K562 (cell line): ENCODE results near the gene ACTL10. TPM values are rescaled to one million over a fixed set of nuclear protein-coding genes. Genes with fewer than 3 reads are reported as not detected.

Experiments used
- CBX8 ChIP-seq: fragments of 200-600 bp; sonication (generic); IDR thresholded peaks from 2 replicates; pipeline ENCODE4 v1.6.1; 2012; ENCODE audit warnings: borderline replicate concordance, mixed run types, low read depth, mild to moderate bottlenecking, moderate library complexity, mixed read lengths, low read length, control low read depth, inconsistent platforms; ENCODE audit not compliant: poor library complexity, severe bottlenecking; ENCODE audit errors: extremely low read depth
- FIP1L1 ChIP-seq: fragments of 200-400 bp; formaldehyde crosslinking; IDR thresholded peaks from 2 replicates; pipeline ENCODE4 v1.6.1; 2018; ENCODE audit warnings: mild to moderate bottlenecking, low read depth, low read length; ENCODE audit not compliant: poor library complexity, severe bottlenecking
- FOXJ2 ChIP-seq: fragments of 200-800 bp; sonication (Bioruptor generic); IDR thresholded peaks from 2 replicates; pipeline ENCODE4 v1.6.1; 2016; ENCODE audit warnings: missing genetic modification characterization, missing compliant biosample characterization
- ILK ChIP-seq: fragments of 450-650 bp; IDR thresholded peaks from 2 replicates; pipeline ENCODE4 v1.6.1; 2016; ENCODE audit warnings: missing genetic modification characterization, low read depth, mild to moderate bottlenecking, missing compliant biosample characterization, moderate library complexity, borderline replicate concordance
- KLF13 ChIP-seq: fragments of 450-650 bp; IDR thresholded peaks from 2 replicates; pipeline ENCODE4 v1.6.1; 2016; ENCODE audit warnings: missing genetic modification characterization, low read depth, mild to moderate bottlenecking, missing compliant biosample characterization, moderate library complexity, borderline replicate concordance
- RAD51 ChIP-seq: fragments of 450-650 bp; IDR thresholded peaks from 2 replicates; pipeline ENCODE4 v1.7.1; 2016; ENCODE audit warnings: low read depth, mild to moderate bottlenecking, borderline replicate concordance
- ZNF561 ChIP-seq: fragments of 450-650 bp; formaldehyde crosslinking; conservative IDR thresholded peaks from 2 replicates; pipeline ENCODE4 v1.4.0; 2020; ENCODE audit warnings: mild to moderate bottlenecking, moderate library complexity
- ZNF668 ChIP-seq: fragments of 250-450 bp; sonication (Bioruptor Pico); IDR thresholded peaks from 2 replicates; pipeline ENCODE4 v1.8.0; 2022; ENCODE audit warnings: mild to moderate bottlenecking, inconsistent platforms
- ZNF766 ChIP-seq: fragments of 200-800 bp; sonication (Bioruptor generic); conservative IDR thresholded peaks from 2 replicates; pipeline ENCODE4 v1.6.1; 2016; ENCODE audit warnings: missing genetic modification characterization, missing compliant biosample characterization
- polyA plus RNA-seq, 8 experiments: library from polyadenylated mRNA; depleted of rRNA in 4 of 8; stranded (reverse) in 5 of 8; unstranded in 3 of 8; fragments of >200 nt; fragmentation: Nextera tagmentation in 2 of 8; fragmentation: Illumina TruSeq in 1 of 8; extraction: Ambion mirVana in 2 of 8; extraction: Trizol in 1 of 8; gene quantifications; 2 replicates each; pipeline versions ENCODE4 v1.2.1 to v1.2.3, GENCODE V29; 2011 to 2014; ENCODE audit warnings: inconsistent platforms in 1 of 8, missing spikeins in 1 of 8
- total RNA-seq, 7 experiments: library from RNA; depleted of rRNA in 6 of 7; stranded (reverse); fragments of >200 nt in 6 of 7; fragmentation: Illumina TruSeq in 2 of 7; extraction: Trizol in 2 of 7; gene quantifications; 2 replicates each; pipeline versions ENCODE4 v1.2.1 to v1.2.3, GENCODE V29; 2011 to 2021; ENCODE audit warnings: low replicate concordance in 1 of 7
- TF ChIP-seq, protein P1 (sequence below), 2 experiments: fragments of 450-650 bp; formaldehyde crosslinking in 1 of 2; IDR thresholded peaks; 2 replicates each; pipeline versions ENCODE4 v1.4.0 to v1.6.1; 2014 to 2020; ENCODE audit warnings: mild to moderate bottlenecking in 2 of 2, borderline replicate concordance in 1 of 2, low read depth in 1 of 2
- TF ChIP-seq, protein P2 (sequence below): fragments of 250-450 bp; sonication (Bioruptor Pico); IDR thresholded peaks from 2 replicates; pipeline ENCODE4 v1.8.0; 2022; ENCODE audit warnings: inconsistent platforms
- TF ChIP-seq, protein P3 (sequence below): fragments of 450-650 bp; IDR thresholded peaks from 2 replicates; pipeline ENCODE4 v1.7.1; 2018; ENCODE audit warnings: mild to moderate bottlenecking, low read depth; ENCODE audit not compliant: partially characterized antibody

ACTL10 gene
- total and polyA plus RNA-seq, 9 of the 15 experiments (the other 6 are each of a cell fraction or from before 2014, with no cell fraction given): 0.07 to 0.14 TPM; not detected in 7

DNA sequence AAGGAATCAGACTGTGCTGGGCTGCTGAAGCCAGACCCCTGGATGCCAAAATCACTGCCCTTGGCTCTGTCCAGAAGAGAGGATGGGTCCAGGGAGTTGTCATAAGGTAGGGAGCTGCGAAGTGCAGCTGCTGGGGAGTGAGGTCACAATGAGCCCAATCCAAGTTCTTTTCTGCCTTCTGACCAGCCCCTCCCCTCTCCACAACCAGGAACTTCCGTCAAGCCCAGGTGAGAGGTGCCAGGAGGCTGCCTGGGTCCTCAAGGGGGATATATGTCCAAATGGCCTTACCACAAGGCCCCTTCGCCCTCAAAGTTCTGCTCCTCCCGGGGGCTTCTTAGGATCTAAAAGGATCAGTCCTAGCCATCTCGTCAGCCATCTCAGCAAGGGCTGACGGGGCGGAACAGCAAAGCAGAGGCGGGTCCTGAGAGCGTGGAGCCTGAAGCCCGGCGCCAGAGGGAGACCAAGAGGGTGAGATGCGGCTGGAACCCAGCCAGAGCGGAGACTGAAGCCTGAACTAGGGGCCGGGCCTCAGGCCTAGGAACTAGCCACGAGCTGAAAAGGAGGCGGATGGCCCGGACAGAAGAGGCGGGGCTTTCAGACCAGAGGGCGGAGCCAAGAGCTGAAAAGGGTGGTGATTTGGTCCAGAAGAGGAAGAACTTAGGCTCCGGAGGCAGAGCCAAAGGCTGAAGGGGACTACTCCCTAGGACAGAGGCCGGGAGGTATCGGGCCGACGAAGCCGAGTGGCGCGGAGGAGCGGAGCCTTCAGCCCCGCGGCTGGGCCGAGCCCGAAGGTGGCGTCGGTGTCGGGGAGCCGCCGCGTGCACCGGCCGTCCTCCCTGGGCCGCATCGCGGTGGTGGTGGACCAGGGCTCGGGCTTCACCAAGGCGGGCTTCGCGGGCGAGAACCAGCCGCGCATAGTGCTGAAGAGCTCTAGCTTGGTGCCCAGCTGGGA, at the start of gene ACTL10 (continued):
- TF ChIP-seq, protein P1, sequence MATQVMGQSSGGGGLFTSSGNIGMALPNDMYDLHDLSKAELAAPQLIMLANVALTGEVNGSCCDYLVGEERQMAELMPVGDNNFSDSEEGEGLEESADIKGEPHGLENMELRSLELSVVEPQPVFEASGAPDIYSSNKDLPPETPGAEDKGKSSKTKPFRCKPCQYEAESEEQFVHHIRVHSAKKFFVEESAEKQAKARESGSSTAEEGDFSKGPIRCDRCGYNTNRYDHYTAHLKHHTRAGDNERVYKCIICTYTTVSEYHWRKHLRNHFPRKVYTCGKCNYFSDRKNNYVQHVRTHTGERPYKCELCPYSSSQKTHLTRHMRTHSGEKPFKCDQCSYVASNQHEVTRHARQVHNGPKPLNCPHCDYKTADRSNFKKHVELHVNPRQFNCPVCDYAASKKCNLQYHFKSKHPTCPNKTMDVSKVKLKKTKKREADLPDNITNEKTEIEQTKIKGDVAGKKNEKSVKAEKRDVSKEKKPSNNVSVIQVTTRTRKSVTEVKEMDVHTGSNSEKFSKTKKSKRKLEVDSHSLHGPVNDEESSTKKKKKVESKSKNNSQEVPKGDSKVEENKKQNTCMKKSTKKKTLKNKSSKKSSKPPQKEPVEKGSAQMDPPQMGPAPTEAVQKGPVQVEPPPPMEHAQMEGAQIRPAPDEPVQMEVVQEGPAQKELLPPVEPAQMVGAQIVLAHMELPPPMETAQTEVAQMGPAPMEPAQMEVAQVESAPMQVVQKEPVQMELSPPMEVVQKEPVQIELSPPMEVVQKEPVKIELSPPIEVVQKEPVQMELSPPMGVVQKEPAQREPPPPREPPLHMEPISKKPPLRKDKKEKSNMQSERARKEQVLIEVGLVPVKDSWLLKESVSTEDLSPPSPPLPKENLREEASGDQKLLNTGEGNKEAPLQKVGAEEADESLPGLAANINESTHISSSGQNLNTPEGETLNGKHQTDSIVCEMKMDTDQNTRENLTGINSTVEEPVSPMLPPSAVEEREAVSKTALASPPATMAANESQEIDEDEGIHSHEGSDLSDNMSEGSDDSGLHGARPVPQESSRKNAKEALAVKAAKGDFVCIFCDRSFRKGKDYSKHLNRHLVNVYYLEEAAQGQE (IDR thresholded peaks at IDR 0.05; ENCODE audit: borderline replicate concordance): peak; percentile 63; the same call in 1 of the 2 replicates
- TF ChIP-seq, protein P1 (CRISPR knock-in tag; IDR thresholded peaks at IDR 0.05; ENCODE audit: low read depth): no peak
- TF ChIP-seq, protein P2, sequence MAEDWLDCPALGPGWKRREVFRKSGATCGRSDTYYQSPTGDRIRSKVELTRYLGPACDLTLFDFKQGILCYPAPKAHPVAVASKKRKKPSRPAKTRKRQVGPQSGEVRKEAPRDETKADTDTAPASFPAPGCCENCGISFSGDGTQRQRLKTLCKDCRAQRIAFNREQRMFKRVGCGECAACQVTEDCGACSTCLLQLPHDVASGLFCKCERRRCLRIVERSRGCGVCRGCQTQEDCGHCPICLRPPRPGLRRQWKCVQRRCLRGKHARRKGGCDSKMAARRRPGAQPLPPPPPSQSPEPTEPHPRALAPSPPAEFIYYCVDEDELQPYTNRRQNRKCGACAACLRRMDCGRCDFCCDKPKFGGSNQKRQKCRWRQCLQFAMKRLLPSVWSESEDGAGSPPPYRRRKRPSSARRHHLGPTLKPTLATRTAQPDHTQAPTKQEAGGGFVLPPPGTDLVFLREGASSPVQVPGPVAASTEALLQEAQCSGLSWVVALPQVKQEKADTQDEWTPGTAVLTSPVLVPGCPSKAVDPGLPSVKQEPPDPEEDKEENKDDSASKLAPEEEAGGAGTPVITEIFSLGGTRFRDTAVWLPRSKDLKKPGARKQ (CRISPR knock-in tag): no peak
- no peak for TF ChIP-seq FIP1L1
- no peak for TF ChIP-seq ZNF668 (CRISPR knock-in tag)
- no peak for TF ChIP-seq FOXJ2 (tag)
- no peak for TF ChIP-seq ZNF561 (CRISPR knock-in tag)
- TF ChIP-seq ZNF766 (CRISPR knock-in tag): no peak
- no peak for TF ChIP-seq CBX8
- TF ChIP-seq, protein P3, sequence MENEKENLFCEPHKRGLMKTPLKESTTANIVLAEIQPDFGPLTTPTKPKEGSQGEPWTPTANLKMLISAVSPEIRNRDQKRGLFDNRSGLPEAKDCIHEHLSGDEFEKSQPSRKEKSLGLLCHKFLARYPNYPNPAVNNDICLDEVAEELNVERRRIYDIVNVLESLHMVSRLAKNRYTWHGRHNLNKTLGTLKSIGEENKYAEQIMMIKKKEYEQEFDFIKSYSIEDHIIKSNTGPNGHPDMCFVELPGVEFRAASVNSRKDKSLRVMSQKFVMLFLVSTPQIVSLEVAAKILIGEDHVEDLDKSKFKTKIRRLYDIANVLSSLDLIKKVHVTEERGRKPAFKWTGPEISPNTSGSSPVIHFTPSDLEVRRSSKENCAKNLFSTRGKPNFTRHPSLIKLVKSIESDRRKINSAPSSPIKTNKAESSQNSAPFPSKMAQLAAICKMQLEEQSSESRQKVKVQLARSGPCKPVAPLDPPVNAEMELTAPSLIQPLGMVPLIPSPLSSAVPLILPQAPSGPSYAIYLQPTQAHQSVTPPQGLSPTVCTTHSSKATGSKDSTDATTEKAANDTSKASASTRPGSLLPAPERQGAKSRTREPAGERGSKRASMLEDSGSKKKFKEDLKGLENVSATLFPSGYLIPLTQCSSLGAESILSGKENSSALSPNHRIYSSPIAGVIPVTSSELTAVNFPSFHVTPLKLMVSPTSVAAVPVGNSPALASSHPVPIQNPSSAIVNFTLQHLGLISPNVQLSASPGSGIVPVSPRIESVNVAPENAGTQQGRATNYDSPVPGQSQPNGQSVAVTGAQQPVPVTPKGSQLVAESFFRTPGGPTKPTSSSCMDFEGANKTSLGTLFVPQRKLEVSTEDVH: peak; percentile 54
- TF ChIP-seq ILK: no peak
- TF ChIP-seq KLF13: no peak
- no peak for TF ChIP-seq RAD51
